ENCODE measurements around the gene OSTM1. TPM values are rescaled to one million over a fixed set of nuclear protein-coding genes. Genes with fewer than 3 reads are reported as not detected.
A peak's percentile ranks its signal among the peaks of the same experiment; 100 is the strongest.

Gene OSTM1
- total and polyA plus RNA-seq, 12 donors: 17.3 to 57.9 (median 37.1) TPM

GRCh38 chr6:108118359-108118724 lies 43.8 kb upstream of the OSTM1 start:
- H3K9me3 ChIP-seq: no peaks in the 10 kb centered on the region
- peak overlapping the region; percentile 43 to 95 (median 68) for H3K4me3 ChIP-seq
- peaks cover 28 to 99% (median 92%) of the 10 kb centered on the region in 7 donors for H3K27me3 ChIP-seq
- intact Hi-C loops (cut with DNase I): loop anchor here in 5 of 10 donors (10.0 kb wide), 2 partner anchors 376 to 406 kb away; no protein-coding TSS in a partner anchor
- no peak overlapping the region for H3K27ac ChIP-seq
- TF ChIP-seq CTCF (IDR thresholded peaks at IDR 0.05): no peak
- WGBS, 2 donors: 0 to 1% methylated on average over 43 to 44 of the region's 45 CpGs
- no peaks in the 10 kb centered on the region for H3K36me3 ChIP-seq
- DNase-seq: no peak
- H3K4me1 ChIP-seq: peaks cover 14 to 56% (median 51%) of the 10 kb centered on the region in 9 donors
- ATAC-seq: no peak

- Histone ChIP-seq H3K4me3 (peak overlapping the region; percentile 43 to 95 (median 68)), H3K9me3 (no peaks in the 10 kb centered on the region), H3K4me1 (peaks cover 14 to 57% (median 51%) of the 10 kb centered on the region in 9 donors), H3K27ac (no peak overlapping the region), H3K27me3 (peaks cover 28 to 99% (median 92%) of the 10 kb centered on the region in 7 donors), H3K36me3 (no peaks in the 10 kb centered on the region)
- ATAC-seq (peak; percentile 47 to 70 (median 56)), DNase-seq (peak in 1 of 2 donors; percentile 33)
- TF ChIP-seq CTCF (IDR thresholded peaks at IDR 0.05): no peak
- intact Hi-C loops (cut with DNase I): loop anchor here in 5 of 10 donors (10.0 kb wide), 2 partner anchors 377 to 407 kb away; no protein-coding TSS in a partner anchor
- 1% methylated on average over 51 to 72 of the region's 72 CpGs for WGBS, 2 donors
These were observed 43.2 kb upstream of the OSTM1 start for GRCh38 chr6:108117427-108118358.

- ATAC-seq: peak in 1 of 8 donors; percentile 23
- WGBS, 2 donors: 8 to 14% methylated on average over 46 of the region's 46 CpGs
- no peak overlapping the region for H3K27ac ChIP-seq
- no peaks in the 10 kb centered on the region for H3K9me3 ChIP-seq
- TF ChIP-seq CTCF (IDR thresholded peaks at IDR 0.05): no peak
- no peak for DNase-seq
- intact Hi-C loops (cut with DNase I): loop anchor here in 5 of 10 donors (10.0 kb wide), 2 partner anchors 378 to 408 kb away; no protein-coding TSS in a partner anchor
- no peaks in the 10 kb centered on the region for H3K36me3 ChIP-seq
- H3K4me3 ChIP-seq: peak overlapping the region in 7 of 10 donors; percentile 65 to 95 (median 69)
- H3K4me1 ChIP-seq: peaks cover 14 to 57% (median 51%) of the 10 kb centered on the region in 9 donors
- H3K27me3 ChIP-seq: peaks cover 28 to 99% (median 92%) of the 10 kb centered on the region in 7 donors
These were observed 42.2 kb upstream of the OSTM1 start for GRCh38 chr6:108116546-108117426.
